NCI-H82 treated with DMSO at 0.1 percent for 48 hours (cell line): ENCODE results near the gene BCL2L14.

Source experiments
- DNase-seq: peaks from one replicate; lab custom pipeline; 2025; ENCODE audit not compliant: unreplicated experiment; lab: John Stamatoyannopoulos, UW

Gene BCL2L14

GRCh38 chr12:12070674-12071656 lies at the start of gene BCL2L14:
BCL2L14 (plus strand) TSS chr12:12070939; CDS start chr12:12079306, 8,367 bp downstream.
- DNase-seq: no peak

- DNase-seq: no peak
Observed at GRCh38 chr12:12022306-12022936, 48.3 kb upstream of the BCL2L14 start.

- DNase-seq: no peak
Observed at GRCh38 chr12:12023456-12023855, 47.3 kb upstream of the BCL2L14 start.

- DNase-seq: no peak
Observed at GRCh38 chr12:12024911-12025682, 45.6 kb upstream of the BCL2L14 start.

- DNase-seq: no peak
Observed at GRCh38 chr12:12025799-12026386, 44.8 kb upstream of the BCL2L14 start.

- DNase-seq: no peak
Observed at GRCh38 chr12:12028668-12029402, 41.9 kb upstream of the BCL2L14 start.

- DNase-seq: no peak
Observed at GRCh38 chr12:12029653-12030052, 41.1 kb upstream of the BCL2L14 start.

GRCh38 chr12:12032260-12032791 lies 38.4 kb upstream of the BCL2L14 start:
- no peak for DNase-seq

- DNase-seq: peak; percentile 55
Observed at GRCh38 chr12:12032851-12033797, 37.6 kb upstream of the BCL2L14 start.

- DNase-seq: no peak
Observed at GRCh38 chr12:12033824-12034223, 36.9 kb upstream of the BCL2L14 start.

- no peak for DNase-seq
Observed at GRCh38 chr12:12034344-12034743, 36.4 kb upstream of the BCL2L14 start.

GRCh38 chr12:12035229-12035628 lies 35.5 kb upstream of the BCL2L14 start:
- no peak for DNase-seq

- no peak for DNase-seq
Observed at GRCh38 chr12:12036901-12037300, 33.8 kb upstream of the BCL2L14 start.

- DNase-seq: no peak
Observed at GRCh38 chr12:12039897-12040296, 30.8 kb upstream of the BCL2L14 start.

- DNase-seq: no peak
Observed at GRCh38 chr12:12046401-12046800, 24.3 kb upstream of the BCL2L14 start.

GRCh38 chr12:12047682-12048081 lies 23.1 kb upstream of the BCL2L14 start:
- DNase-seq: no peak

- no peak for DNase-seq
Observed at GRCh38 chr12:12048266-12048665, 22.5 kb upstream of the BCL2L14 start.

- no peak for DNase-seq
Observed at GRCh38 chr12:12048714-12049113, 22.0 kb upstream of the BCL2L14 start.

GRCh38 chr12:12051668-12052067 lies 19.1 kb upstream of the BCL2L14 start:
- no peak for DNase-seq
